SK-N-SH (cell line): ENCODE data around the gene ZCCHC7.

Source experiments
- EZH2phosphoT487 ChIP-seq: fragments of 200-600 bp; sonication (generic); IDR thresholded peaks from 2 replicates; pipeline ENCODE4 v1.6.1; 2017; ENCODE audit warnings: low read depth, mixed run types, mild to moderate bottlenecking, antibody characterized with exemption, moderate library complexity, borderline replicate concordance
- FOXJ3 ChIP-seq: sonication (generic); formaldehyde crosslinking; IDR thresholded peaks from 2 replicates; pipeline ENCODE4 v1.5.1; 2020; ENCODE audit warnings: mild to moderate bottlenecking, missing genetic modification reagents
- TF ChIP-seq, protein P1 (sequence below): IDR thresholded peaks from 2 replicates; pipeline ENCODE4 v1.6.1; 2012; ENCODE audit warnings: mild to moderate bottlenecking, low read depth, low read length, moderate library complexity
- TF ChIP-seq, protein P2 (sequence below): fragments of 200-600 bp; sonication (generic); IDR thresholded peaks from 2 replicates; pipeline ENCODE4 v1.6.1; 2017; ENCODE audit warnings: antibody characterized with exemption, mild to moderate bottlenecking, moderate library complexity
- TF ChIP-seq, protein P3 (sequence below): IDR thresholded peaks from 2 replicates; pipeline ENCODE4; 2012
- TF ChIP-seq, protein P4 (sequence below): IDR thresholded peaks from 2 replicates; pipeline ENCODE4 v1.4.0; 2012; ENCODE audit warnings: low read depth, borderline replicate concordance
- TF ChIP-seq, protein P5 (sequence below): fragments of 150-350 bp; IDR thresholded peaks from 2 replicates; pipeline ENCODE4 v1.6.1; 2017; ENCODE audit warnings: antibody characterized with exemption, low read length, low read depth, borderline replicate concordance

DNA sequence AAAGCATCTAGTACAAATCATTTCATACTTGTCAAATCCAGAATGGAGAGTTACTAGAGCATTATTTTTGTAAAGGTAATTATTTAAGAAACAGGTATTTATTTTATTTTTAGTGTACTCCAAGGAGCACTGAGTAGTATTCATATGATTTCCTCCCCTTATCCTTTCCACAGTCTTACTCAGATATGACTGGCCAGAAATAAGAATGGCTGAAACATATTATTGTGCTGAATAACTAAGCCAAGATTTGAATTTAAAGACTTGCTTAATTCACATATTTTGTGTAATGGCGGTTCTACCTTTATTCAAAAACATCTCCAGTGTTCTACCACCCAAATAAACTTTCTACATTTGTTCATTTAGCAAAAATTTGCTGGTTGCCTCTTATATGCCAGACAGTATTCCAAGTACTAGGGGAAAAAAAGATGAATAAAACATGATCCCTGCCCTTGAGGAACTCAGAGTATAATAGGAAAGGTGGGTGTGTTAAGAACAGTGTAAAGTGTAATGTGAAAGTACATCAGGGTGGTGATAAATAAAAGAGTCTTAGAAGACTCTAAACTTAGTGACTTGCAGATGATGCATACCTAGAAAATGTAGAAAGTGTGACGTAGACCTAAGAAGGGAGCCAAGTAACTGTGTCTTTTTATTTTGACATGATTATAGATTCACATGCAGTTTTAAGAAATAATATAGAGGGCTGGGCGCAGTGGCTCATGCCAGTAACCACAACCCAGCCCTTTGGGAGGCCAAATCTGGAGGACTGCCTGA lies 191.7 kb downstream of the ZCCHC7 start:
- TF ChIP-seq, protein P1, sequence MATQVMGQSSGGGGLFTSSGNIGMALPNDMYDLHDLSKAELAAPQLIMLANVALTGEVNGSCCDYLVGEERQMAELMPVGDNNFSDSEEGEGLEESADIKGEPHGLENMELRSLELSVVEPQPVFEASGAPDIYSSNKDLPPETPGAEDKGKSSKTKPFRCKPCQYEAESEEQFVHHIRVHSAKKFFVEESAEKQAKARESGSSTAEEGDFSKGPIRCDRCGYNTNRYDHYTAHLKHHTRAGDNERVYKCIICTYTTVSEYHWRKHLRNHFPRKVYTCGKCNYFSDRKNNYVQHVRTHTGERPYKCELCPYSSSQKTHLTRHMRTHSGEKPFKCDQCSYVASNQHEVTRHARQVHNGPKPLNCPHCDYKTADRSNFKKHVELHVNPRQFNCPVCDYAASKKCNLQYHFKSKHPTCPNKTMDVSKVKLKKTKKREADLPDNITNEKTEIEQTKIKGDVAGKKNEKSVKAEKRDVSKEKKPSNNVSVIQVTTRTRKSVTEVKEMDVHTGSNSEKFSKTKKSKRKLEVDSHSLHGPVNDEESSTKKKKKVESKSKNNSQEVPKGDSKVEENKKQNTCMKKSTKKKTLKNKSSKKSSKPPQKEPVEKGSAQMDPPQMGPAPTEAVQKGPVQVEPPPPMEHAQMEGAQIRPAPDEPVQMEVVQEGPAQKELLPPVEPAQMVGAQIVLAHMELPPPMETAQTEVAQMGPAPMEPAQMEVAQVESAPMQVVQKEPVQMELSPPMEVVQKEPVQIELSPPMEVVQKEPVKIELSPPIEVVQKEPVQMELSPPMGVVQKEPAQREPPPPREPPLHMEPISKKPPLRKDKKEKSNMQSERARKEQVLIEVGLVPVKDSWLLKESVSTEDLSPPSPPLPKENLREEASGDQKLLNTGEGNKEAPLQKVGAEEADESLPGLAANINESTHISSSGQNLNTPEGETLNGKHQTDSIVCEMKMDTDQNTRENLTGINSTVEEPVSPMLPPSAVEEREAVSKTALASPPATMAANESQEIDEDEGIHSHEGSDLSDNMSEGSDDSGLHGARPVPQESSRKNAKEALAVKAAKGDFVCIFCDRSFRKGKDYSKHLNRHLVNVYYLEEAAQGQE = no peak
- TF ChIP-seq, protein P2, sequence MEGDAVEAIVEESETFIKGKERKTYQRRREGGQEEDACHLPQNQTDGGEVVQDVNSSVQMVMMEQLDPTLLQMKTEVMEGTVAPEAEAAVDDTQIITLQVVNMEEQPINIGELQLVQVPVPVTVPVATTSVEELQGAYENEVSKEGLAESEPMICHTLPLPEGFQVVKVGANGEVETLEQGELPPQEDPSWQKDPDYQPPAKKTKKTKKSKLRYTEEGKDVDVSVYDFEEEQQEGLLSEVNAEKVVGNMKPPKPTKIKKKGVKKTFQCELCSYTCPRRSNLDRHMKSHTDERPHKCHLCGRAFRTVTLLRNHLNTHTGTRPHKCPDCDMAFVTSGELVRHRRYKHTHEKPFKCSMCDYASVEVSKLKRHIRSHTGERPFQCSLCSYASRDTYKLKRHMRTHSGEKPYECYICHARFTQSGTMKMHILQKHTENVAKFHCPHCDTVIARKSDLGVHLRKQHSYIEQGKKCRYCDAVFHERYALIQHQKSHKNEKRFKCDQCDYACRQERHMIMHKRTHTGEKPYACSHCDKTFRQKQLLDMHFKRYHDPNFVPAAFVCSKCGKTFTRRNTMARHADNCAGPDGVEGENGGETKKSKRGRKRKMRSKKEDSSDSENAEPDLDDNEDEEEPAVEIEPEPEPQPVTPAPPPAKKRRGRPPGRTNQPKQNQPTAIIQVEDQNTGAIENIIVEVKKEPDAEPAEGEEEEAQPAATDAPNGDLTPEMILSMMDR = no peak
- TF ChIP-seq, protein P3, sequence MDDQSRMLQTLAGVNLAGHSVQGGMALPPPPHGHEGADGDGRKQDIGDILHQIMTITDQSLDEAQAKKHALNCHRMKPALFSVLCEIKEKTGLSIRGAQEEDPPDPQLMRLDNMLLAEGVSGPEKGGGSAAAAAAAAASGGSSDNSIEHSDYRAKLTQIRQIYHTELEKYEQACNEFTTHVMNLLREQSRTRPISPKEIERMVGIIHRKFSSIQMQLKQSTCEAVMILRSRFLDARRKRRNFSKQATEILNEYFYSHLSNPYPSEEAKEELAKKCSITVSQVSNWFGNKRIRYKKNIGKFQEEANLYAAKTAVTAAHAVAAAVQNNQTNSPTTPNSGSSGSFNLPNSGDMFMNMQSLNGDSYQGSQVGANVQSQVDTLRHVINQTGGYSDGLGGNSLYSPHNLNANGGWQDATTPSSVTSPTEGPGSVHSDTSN = no peak
- TF ChIP-seq FOXJ3 (CRISPR knock-in tag) = no peak
- TF ChIP-seq, protein P4, sequence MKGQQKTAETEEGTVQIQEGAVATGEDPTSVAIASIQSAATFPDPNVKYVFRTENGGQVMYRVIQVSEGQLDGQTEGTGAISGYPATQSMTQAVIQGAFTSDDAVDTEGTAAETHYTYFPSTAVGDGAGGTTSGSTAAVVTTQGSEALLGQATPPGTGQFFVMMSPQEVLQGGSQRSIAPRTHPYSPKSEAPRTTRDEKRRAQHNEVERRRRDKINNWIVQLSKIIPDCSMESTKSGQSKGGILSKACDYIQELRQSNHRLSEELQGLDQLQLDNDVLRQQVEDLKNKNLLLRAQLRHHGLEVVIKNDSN = no peak
- TF ChIP-seq, protein P5, sequence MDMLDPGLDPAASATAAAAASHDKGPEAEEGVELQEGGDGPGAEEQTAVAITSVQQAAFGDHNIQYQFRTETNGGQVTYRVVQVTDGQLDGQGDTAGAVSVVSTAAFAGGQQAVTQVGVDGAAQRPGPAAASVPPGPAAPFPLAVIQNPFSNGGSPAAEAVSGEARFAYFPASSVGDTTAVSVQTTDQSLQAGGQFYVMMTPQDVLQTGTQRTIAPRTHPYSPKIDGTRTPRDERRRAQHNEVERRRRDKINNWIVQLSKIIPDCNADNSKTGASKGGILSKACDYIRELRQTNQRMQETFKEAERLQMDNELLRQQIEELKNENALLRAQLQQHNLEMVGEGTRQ = no peak
- TF ChIP-seq EZH2phosphoT487 = no peak
